HL-60/S4 (cell line): ENCODE measurements around the gene PLA2G4D.

ENCODE experiments used
- in situ Hi-C: fragments of 300-500 bp; cut with MboI; formaldehyde crosslinking; loops from 2 replicates; pipeline ENCODE4 v1.14.3; 2022; ENCODE audit warnings: low sequenced_read_pairs

PLA2G4D gene

DNA sequence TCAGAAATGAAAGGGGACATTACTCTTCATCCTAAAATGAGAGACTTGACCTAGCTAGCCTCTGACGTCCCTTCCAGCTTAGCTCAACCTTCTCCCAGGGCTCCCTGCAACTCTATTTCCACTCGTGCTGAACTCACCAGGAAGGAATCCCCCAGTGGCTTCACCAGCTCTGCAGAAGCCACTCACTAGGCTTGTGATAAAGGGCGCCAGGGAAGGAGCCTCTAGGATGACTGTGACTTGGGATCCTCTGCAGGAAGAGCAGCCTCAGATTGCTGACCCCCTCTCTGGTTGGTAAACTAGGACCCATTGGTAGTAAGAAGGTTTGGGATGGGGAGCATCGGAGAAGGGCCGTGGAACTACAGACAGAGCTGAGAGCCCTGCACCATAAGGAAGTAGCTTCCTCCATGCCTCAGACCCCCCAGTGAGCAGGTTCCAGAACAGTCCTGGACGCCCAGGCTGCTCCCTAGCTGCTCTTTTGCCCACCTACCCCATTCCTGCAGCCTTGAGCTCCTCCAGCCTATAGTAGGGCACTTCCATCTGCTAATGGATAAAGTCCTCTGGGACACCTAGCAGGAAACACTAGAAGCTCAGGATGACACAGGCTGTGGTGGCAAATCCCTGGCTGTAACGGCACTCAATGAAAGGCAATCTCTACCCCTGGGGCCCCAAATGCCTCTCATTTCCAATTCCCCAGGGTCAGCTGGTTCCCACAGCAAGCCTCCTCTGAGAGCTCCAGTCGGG is 36.1 kb upstream of the PLA2G4D start:
- in situ Hi-C loops = loop anchor here (5.0 to 25.0 kb wide), 2 partner anchors 68 to 143 kb away; no protein-coding TSS in a partner anchor

DNA sequence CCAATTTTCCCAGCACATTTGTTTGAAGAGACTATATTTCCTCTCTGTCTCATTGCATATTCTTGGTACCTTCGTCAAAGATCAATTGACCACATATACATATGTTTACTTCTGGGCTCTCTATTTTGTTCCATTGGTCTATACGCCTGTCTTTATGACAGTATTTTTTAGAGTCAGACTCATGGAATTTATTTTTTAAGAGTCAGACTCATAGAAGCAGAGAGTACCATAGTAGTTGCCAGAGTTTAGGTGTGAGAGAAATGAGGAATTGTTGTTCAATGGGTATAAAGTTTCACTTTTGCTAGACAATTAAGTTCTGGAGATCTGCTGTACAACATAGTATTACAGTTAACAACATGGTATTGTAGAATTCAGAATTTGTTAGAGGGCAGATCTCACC is 35.0 kb upstream of the PLA2G4D start:
- in situ Hi-C loops = loop anchor here (25.0 kb wide), 1 partner anchor 142 kb away; no protein-coding TSS in a partner anchor

DNA sequence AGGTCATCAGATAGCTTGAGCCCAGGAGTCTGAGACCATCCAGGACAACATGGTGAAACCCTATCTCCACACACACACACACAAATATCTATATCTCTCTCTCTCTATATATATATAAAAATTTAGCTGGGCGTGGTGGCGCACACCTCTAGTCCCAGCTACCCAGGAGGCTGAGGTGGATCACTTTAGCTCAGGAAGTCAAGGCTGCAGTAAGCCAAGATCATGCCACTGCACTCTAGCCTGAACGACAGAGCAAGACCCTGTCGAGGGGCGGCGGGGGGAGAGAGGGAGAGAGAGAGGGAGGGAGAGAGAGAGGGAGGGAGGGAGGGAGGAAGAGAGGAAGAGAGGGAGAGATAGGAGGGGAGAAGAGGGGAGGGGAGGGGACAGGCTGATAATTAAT is 34.1 kb upstream of the PLA2G4D start:
- in situ Hi-C loops = loop anchor here (25.0 kb wide), 1 partner anchor 141 kb away; no protein-coding TSS in a partner anchor

DNA sequence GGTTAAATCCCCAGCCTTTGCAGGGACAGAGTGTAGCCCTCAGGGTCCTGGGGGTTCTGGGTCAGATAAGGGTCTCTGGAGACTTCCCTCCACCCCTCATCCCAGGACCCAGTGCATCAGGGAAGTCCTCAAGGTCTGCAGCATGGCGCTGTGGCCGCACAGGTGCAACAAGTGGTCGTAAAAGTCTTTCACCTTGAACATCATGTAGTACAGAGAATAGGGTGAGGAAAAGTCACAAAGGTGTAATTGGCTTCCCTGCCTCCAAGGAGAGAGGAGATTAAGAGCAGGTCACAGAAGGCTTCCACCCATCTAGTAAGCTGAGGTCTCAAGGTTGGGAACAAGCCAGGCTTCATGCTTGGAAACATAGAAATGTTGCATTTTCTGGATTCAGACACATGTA is 29.2 kb upstream of the PLA2G4D start:
- in situ Hi-C loops = no loop called here

DNA sequence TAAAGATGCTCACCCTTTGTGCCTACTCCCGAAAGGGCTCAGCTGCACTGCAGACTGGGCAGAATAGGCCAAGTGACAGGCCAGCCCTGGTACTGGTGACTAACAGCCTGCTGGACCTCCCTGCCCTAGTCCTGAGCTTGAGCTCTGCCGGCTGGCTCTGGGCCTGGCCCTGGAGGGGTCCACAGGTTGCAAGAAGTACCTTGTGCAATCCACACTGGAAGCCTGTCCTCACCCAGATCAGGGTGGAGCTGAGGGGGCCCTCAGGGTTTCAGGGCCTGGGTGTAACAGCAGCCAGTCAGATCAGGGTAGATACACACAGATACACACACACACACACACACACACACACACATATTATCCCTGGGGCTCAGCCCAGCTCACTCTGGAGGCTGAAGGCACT is 27.3 kb upstream of the PLA2G4D start:
- in situ Hi-C loops = no loop called here

DNA sequence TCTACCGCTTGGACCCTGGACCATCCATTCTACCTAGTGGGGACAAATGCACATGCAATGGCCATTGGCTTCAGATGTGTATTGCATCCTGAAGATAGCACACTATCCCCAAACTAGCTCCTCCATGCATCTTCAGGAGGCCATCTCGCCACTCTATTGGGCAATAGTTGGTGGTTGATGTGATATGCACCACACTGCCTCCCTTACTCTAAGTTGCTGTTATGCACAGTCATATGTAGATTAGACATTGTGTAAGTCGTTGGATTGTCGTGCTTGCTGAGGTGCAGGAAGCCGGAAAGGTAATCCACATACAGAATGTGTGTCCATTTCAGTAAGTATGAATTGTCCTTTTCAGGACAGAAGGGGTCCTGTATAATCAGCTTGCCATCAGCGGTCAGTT is 26.7 kb upstream of the PLA2G4D start:
- in situ Hi-C loops = no loop called here

DNA sequence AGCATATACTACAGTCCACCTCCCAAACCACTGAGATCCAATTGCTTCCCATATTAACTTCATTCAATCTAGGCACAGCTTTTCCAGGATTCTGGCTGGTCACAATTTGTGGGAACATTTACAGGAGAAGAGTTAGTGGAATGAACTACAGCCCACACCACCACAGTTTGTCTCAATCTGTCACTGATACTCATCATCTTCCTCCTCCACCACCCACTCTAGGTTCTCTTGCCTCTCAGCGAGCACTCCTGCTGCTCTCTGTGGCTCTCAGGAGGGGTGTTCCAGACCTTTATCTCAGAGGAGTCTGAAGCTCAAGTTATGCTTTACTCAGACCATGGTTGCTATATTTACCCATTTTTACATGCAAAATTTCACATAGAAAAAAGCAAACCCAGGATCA is 25.9 kb upstream of the PLA2G4D start:
- in situ Hi-C loops = no loop called here

DNA sequence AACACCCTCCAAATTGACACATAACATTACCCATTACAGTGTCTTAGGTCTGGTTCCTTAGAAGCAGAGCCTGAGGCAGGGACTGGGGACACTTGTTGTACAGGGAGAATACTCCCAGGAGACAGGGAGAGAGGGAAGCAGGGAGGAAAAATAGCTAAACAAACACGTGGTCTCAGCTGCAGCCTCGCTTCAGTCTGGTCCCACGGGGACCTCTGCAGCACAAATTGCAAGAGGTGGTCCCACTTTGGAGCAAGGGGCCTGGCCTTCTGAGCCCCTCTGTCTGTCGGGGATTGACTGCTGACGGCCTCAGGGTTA is 25.0 kb upstream of the PLA2G4D start:
- in situ Hi-C loops = no loop called here

DNA sequence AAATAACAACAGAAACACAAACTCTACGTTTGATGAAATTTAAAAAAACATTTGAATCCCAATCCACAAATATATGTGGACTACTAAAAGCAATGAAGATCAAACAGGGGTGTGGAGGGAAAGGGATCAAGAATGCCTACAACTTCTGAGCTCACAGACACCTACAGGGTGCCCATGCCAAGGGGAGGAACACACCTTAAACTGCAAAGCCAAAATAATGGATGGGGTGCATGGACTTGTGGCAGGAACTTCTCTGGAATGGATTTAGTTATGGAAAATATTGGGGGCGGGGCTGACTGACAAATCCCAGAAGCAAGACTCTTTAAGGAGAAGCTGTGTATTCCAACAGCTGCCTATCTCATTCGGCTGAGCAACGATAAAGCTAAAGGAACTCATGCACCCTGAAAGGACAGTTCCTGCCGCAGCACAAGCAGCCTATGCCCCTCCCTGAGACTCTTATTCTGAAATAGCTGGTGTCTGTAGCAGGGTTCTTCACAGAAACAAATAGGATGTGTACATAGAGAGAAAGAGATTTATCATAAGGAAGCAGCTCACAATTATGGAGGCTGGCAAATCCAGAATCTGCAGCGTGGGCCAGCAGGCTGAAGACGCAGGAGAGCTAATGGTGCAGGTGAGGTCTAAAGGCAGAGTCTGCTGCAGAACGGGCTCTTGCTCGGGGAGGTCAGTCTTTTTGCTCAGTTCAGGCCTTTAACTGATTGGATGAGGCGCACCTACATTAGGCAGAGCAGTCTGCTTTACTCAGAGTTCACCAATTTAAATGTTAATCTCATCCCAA is 24.5 kb upstream of the PLA2G4D start:
- in situ Hi-C loops = no loop called here

DNA sequence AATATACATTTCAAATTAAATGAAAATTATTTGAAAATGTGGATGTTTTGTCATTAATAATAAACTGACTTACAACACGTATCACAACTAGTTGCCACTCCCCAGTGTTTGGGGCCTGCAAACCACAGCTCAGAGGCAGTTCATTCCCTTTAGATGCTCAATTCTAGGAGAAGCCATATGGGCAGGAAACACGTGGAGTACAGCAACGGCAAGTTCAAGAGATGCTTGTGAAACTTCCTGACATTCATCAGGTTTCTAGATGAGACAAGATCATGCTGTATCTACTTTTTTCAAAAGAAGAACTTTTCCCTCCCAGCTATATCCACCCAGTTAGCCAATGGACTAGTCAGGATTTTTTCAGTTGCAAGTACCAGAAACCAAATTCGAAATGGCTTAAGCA is 17.6 kb upstream of the PLA2G4D start:
- in situ Hi-C loops = no loop called here

DNA sequence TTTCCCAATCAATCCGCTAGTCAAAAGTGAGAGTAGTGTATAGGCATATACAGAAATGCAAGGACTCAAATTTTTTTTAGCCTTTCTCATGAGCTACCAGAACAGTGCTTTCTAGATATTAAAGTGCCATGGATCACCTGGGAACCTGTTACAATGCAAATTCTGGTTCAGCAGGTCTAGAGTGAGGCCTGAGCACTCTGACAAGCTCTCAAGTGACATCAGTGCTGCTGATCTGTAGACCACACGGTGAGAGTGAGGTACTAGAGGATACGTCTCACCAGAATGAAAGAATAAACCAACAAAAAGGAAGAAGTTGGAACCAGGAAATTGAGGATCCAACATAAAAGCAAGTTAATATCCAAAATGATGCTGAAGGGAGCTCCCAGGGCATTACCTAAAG is 16.0 kb upstream of the PLA2G4D start:
- in situ Hi-C loops = no loop called here

DNA sequence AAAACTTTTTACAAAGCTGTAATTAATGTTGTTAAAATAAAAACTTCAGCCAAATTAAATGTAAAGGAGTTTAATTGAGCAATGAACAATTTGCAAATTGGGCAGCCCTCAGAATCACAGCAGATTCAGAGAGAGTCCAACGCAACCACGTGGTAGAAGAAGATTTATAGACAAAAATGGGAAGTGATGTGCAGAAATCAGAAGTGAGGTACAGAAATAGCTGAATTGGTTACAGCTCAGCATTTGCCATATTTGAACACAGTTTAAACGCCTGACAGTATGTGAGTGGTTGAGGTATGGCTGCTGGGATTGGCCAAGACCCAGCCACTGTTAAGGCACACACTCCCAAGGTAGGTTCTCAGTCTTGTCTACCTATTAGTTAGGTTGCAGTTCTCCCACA is 14.4 kb upstream of the PLA2G4D start:
- in situ Hi-C loops = no loop called here

DNA sequence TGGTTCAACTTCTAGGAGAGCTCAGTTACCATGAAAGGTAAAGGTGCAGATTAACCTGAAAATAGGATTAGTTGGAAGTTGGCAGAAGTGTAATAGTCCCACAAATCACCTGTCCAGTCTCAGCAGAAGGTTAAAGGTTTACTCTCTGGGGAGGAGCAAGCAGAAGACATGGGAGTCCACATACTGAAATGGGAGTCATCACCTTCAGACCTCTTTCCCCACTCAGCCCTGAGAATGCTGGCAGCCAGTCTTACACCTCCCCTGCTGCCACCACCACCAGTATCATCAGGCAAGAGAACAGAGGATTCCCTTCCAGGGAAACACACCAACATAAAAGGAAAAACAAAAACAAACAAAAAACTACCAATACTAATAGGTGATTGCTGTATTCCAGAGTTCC is 13.8 kb upstream of the PLA2G4D start:
- in situ Hi-C loops = no loop called here

DNA sequence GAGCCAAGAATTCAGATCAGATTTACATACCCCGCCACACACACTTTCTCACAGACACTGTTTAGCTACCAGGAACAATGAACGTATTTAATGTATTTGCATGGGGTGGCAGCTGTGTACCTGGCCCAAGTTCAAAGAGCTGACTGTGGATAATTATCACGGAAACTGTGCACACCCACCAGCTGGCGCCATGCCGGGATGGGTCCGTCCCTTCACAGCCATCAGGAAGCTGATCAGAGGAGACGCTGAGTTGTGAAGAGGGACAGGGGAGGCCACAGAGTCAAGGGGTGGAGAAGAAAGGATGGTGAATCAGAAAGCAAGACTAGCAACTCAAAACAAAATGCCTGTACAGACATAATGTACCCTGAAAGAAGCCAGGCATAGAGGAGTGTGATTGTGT is 13.1 kb upstream of the PLA2G4D start:
- in situ Hi-C loops = no loop called here

DNA sequence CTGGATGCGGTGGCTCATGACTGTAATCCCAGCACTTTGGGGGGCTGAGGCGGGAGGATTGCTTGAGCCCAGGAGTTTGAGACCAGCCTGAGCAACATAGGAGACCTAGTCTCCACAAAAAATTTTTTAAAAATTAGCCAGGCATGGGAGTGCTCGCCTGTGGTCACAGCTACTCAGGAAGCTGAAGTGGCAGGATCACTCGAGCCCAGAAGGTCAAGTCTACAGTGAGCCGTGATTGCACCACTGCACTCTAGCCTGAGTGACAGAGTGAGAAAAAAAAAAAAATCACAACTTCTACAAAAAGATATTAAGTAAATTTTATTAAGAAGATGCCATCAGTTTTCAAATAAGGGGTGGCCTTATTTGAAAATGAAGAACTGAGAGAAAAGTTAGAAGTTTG is 11.9 kb upstream of the PLA2G4D start:
- in situ Hi-C loops = no loop called here

DNA sequence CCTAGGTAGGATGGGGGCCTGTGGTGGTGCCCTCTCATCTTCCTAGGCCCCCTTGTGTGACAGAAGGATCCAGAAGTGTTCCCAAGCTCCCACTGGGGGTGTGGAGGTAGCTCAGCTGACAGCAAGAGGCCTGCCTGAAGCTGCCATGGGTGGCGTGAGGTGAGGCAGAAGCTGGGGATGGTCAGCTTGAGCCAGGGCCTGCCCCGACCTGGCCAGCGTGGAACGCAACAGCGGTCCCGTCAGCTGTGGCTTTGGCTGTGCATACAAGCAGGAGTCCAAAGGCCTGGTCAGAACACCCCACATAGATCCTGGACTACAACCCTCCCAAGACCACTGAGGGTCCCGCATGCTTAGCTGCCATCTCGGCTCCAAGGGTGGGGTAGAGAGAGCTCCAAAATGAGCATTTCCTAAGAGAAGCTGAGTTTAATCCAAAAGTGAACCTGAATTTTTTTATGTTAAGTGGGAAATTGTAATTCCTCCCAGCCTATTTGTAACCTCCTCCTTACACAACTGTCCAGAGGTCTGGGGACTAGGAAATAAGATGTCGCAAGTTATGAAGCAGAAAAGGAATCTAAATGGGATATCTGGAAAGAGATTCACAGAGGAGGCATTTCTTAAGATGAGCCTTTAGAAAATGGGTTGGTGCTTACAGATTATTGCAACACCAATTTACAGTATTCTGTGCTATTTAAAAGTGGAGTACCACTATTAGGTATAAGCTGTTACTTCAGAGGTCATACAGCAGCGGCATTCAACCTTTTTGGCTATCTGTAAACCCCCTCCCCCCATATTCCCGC is 9.9 kb upstream of the PLA2G4D start:
- in situ Hi-C loops = no loop called here

DNA sequence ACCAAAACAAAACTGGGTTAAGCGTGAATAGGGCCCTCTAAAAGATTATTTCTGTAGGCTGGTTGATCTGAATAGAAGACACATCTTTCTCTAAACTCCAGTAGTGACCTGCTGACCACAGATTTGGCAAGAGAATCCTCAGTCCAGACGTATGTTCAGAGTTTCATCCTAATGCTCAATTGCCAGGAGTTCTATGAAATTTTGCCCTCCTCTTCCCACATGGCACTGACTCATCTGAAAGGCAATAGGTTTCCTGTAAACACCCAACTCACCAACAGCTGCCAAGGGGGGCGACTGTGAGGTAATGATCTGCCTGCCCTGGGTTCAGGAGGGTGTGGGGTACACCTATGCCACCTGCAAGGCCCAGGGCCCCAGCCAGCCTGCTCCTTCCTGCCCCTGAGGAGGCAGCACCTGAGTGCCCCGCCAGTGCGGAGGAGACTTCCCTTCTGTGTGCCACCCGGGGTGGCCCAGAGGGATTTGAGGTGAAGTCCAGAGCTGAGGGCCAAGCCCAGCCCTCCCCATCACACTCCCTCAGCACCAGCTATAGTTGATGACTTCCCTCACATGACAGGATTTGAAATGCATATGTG is 8.4 kb upstream of the PLA2G4D start:
- in situ Hi-C loops = no loop called here

DNA sequence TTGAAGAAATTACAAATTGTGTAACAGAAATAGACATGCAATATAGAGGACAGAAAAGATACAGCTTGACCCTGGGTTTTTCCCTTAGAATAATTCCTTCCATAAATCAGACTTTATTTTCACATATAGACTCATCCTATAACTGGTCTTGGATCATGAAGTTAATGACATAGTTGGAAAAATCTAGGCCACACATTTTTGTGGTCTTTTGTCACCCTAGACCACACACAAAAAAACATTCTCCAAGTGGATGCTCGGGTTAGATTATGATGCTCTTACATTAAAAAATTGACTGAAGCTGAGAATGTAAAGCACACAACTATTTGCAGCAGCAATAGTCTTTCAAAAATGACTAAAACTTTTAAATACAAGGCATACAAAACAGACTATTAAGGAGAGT is 7.5 kb upstream of the PLA2G4D start:
- in situ Hi-C loops = no loop called here

DNA sequence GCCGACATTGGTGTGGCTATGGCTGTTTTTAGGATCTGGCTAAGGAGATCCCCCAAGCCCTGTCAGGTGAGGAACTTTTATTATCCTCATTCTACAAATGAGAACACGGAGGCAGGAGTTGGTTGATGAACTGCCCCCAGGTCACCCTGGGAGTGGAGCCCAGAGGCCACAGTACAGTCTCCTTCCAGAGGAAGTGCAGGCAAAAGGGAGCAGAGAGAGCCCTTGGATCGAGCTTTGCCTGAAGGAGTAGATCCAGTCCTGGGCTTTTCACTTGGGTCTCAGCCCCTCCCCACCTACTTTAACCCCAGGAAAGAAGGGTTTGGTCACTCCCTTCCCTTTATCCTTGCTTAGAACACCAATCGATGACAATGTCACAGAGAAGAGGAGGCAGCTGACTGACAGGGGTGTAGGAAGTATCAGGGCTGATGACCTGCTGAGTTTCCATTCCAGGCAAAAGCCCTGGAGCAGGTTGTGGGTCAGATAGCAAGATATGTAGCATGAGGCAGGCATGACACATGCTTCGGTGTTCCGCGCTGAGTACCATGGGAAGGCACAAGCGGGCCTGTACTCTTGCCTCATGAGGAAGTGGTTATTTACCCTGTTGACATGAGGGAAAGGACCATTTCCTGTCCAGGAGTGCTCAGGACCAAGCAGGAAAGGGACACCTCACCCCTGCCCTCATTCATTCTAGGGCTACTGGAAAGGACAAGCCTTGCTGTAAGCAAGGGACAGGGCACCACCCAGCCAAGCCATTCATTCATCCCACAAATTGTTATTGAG is 5.8 kb upstream of the PLA2G4D start:
- in situ Hi-C loops = no loop called here

DNA sequence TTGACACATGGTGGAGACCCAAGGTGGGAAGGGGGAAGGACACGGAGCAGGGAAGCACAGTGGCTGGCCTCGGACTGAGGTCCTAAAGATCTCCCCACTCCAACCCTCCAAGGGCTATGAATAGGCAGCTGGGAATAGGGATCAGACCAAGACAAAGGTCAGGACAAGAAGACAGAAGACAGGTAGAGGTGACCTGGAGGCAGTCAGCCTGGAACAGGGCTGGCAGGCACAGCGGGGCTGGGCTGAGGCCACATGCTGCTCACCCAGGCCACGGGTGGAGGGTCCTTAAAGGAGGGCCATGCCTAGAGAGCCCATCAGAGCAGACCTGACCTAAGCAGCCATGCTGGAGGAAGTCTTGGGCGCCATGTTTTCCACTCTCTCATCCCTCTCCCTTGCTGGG is 2.7 kb upstream of the PLA2G4D start:
- in situ Hi-C loops = no loop called here

DNA sequence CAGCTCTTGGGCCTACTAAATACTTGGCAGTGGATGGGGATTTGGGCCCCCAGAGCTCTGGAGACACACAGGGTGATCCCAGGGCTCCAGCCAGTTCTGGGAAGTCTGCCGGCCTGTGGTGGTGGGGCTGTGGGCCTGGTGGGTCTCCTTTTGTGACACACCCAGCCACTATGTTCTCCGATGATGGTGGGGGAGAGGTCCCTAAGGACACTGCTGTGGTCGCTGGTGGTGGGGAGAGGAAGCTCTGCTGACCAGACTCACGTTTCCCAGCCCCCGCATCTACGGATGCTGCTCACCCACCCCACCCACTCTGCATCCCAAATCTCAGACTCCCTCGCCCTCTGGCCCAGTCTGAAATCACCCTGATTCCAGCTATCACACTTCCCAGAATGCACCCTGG is 396 bp downstream of the PLA2G4D start:
- in situ Hi-C loops = no loop called here
